Subcutaneous adipose tissue (tissue), 4 donors: ENCODE measurements around the gene HIP1R. TPM values are rescaled to one million over a fixed set of nuclear protein-coding genes. Genes with fewer than 3 reads are reported as not detected.

Experiments used
- CTCF ChIP-seq: fragments of 450-650 bp; IDR thresholded peaks from one replicate; pipeline ENCODE4 v1.5.1; 2016; ENCODE audit warnings: low read depth, mild to moderate bottlenecking, control low read depth, antibody characterized with exemption, moderate library complexity
- total RNA-seq, 4 donors: library from RNA; depleted of rRNA; stranded (reverse); fragments of >200 nt; gene quantifications; one replicate each; pipeline ENCODE4 v1.1.0, GENCODE V29; 2016

HIP1R gene
- total RNA-seq, 4 donors from 2014 or later: 13.4 to 70.3 (median 19.7) TPM

GRCh38 chr12:122865268-122866231 is 30.3 kb downstream of the HIP1R start:
- TF ChIP-seq CTCF: no peak

- TF ChIP-seq CTCF: no peak
These were observed 31.1 kb downstream of the HIP1R start for GRCh38 chr12:122866379-122866778.

- TF ChIP-seq CTCF: no peak
These were observed 31.8 kb downstream of the HIP1R start for GRCh38 chr12:122866950-122867607.

GRCh38 chr12:122867691-122868461 is 32.6 kb downstream of the HIP1R start:
- TF ChIP-seq CTCF: no peak

GRCh38 chr12:122868471-122869177 is 33.4 kb downstream of the HIP1R start:
- TF ChIP-seq CTCF: no peak

GRCh38 chr12:122869207-122869973 is 34.1 kb downstream of the HIP1R start:
- no peak for TF ChIP-seq CTCF
